ENCODE results near the gene KIF13A. TPM values are rescaled to one million over a fixed set of nuclear protein-coding genes. Genes with fewer than 3 reads are reported as not detected.

Gene KIF13A
- total RNA-seq, 2 experiments from 2014 or later, result 0.91 to 1.4 TPM

DNA sequence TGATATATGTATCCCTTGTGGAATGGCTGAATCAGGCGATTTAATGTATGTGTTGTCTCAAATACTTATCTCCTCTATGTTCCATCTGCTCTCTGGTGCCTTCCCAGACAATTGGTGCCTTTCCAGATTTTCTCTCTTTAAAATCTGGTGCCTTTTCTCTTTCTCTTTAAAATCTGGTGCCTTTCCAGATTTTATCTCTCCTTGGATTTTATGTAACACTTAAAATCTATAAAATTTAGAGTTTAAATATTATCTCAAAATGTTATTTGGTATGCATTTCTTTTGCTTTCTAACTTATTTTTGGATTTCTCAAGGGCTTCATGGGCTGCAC, 116.3 kb downstream of the KIF13A start:
- Histone ChIP-seq H3K27ac (ENCODE audit: low read depth in 1 of 2, low read length in 2 of 2) (no peak overlapping the region), H3K9me3 (ENCODE audit: control insufficient read depth in 1 of 2, insufficient read depth in 1 of 2, low read length in 2 of 2) (no peaks in the 10 kb centered on the region), H3K36me3 (ENCODE audit: insufficient read depth, low read length) (no peaks in the 10 kb centered on the region), H3K27me3 (ENCODE audit: control insufficient read depth in 1 of 2, insufficient read depth in 2 of 2, low read length in 2 of 2) (peaks cover 0 to 2% of the 10 kb centered on the region in 2 experiments), H3K4me3 (ENCODE audit: low read length) (no peak overlapping the region), H3K4me1 (ENCODE audit: insufficient read depth, low read length) (no peaks in the 10 kb centered on the region)
- intact Hi-C loops (cut with DNase I, micrococcal nuclease), result no loop called here
- POLR2A ChIA-PET, result no interaction called here
- H3K27me3 Mint-ChIP-seq, result peaks cover 10% of the 10 kb centered on the region
- no peak for TF ChIP-seq CTCF (IDR thresholded peaks at IDR 0.05)
- CTCF ChIA-PET, result no interaction called here
- no peaks in the 10 kb centered on the region for H3K4me1 Mint-ChIP-seq (ENCODE audit: low read depth)
- H3K27ac Mint-ChIP-seq, result no peak overlapping the region
- H3K4me3 Mint-ChIP-seq, result no peak overlapping the region
- H3K36me3 Mint-ChIP-seq (ENCODE audit: low read depth), result no peaks in the 10 kb centered on the region
- no peak for ATAC-seq (ENCODE audit: poor library complexity)
- no peak for DNase-seq
- no peaks in the 10 kb centered on the region for H3K9me3 Mint-ChIP-seq

- no peak overlapping the region for H3K27ac Mint-ChIP-seq
- no peak for TF ChIP-seq CTCF (IDR thresholded peaks at IDR 0.05)
- Histone ChIP-seq H3K27me3 (ENCODE audit: control insufficient read depth in 1 of 2, insufficient read depth in 2 of 2, low read length in 2 of 2) (peaks cover 0 to 2% of the 10 kb centered on the region in 2 experiments), H3K9me3 (ENCODE audit: control insufficient read depth in 1 of 2, insufficient read depth in 1 of 2, low read length in 2 of 2) (no peaks in the 10 kb centered on the region), H3K4me3 (ENCODE audit: low read length) (no peak overlapping the region), H3K4me1 (ENCODE audit: insufficient read depth, low read length) (no peaks in the 10 kb centered on the region), H3K36me3 (ENCODE audit: insufficient read depth, low read length) (no peaks in the 10 kb centered on the region), H3K27ac (ENCODE audit: low read depth in 1 of 2, low read length in 2 of 2) (no peak overlapping the region)
- POLR2A ChIA-PET, result no interaction called here
- H3K9me3 Mint-ChIP-seq, result no peaks in the 10 kb centered on the region
- ATAC-seq (ENCODE audit: poor library complexity) (no peak), DNase-seq (no peak)
- no peaks in the 10 kb centered on the region for H3K4me1 Mint-ChIP-seq (ENCODE audit: low read depth)
- H3K36me3 Mint-ChIP-seq (ENCODE audit: low read depth), result no peaks in the 10 kb centered on the region
- CTCF ChIA-PET, result no interaction called here
- no peak overlapping the region for H3K4me3 Mint-ChIP-seq
- peaks cover 10% of the 10 kb centered on the region for H3K27me3 Mint-ChIP-seq
- intact Hi-C loops (cut with DNase I, micrococcal nuclease), result no loop called here
Measured at GRCh38 chr6:17870300-17871188, 116.9 kb downstream of the KIF13A start.

DNA sequence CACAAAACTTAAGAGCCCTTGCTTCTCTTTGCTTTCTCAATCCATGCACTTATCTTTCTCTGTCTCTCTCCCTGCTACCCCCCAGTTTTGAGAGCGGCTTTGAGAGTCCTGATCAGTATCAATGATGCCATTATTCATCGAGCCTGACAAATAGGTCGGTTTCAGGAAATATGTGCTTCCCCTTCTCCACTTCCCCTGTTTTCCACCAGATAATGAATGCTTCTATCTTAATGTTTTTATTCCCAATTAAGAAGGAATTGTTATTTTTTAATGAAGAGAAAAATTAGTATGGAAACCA, 117.7 kb downstream of the KIF13A start:
- H3K27ac Mint-ChIP-seq, result no peak overlapping the region
- DNase-seq (no peak), ATAC-seq (ENCODE audit: poor library complexity) (no peak)
- H3K4me1 Mint-ChIP-seq (ENCODE audit: low read depth), result no peaks in the 10 kb centered on the region
- no peaks in the 10 kb centered on the region for H3K9me3 ChIP-seq (ENCODE audit: control insufficient read depth in 1 of 2, insufficient read depth in 1 of 2, low read length in 2 of 2)
- no peaks in the 10 kb centered on the region for H3K9me3 Mint-ChIP-seq
- H3K4me1 ChIP-seq (ENCODE audit: insufficient read depth, low read length), result no peaks in the 10 kb centered on the region
- no peak overlapping the region for H3K4me3 Mint-ChIP-seq
- H3K27me3 ChIP-seq (ENCODE audit: control insufficient read depth in 1 of 2, insufficient read depth in 2 of 2, low read length in 2 of 2), result peaks cover 0 to 2% of the 10 kb centered on the region in 2 experiments
- H3K4me3 ChIP-seq (ENCODE audit: low read length), result no peak overlapping the region
- no peaks in the 10 kb centered on the region for H3K36me3 Mint-ChIP-seq (ENCODE audit: low read depth)
- CTCF ChIA-PET, result no interaction called here
- H3K27ac ChIP-seq (ENCODE audit: low read depth in 1 of 2, low read length in 2 of 2), result no peak overlapping the region
- peaks cover 10% of the 10 kb centered on the region for H3K27me3 Mint-ChIP-seq
- intact Hi-C loops (cut with DNase I, micrococcal nuclease), result no loop called here
- H3K36me3 ChIP-seq (ENCODE audit: insufficient read depth, low read length), result no peaks in the 10 kb centered on the region
- POLR2A ChIA-PET, result no interaction called here
- no peak for TF ChIP-seq CTCF (IDR thresholded peaks at IDR 0.05)

Measured in CD4-positive, alpha-beta T cell (primary cell).